Thyroid gland (tissue), 4 donors: Measurements from ENCODE around the gene ANO7. TPM values are rescaled to one million over a fixed set of nuclear protein-coding genes. Genes with fewer than 3 reads are reported as not detected.
"Not testable (repeated sequence)": the region's sequence is repeated elsewhere in the genome, so short reads cannot be mapped to it uniquely, and the experiment has no call there.

Source experiments
- DNase-seq, 2 donors: peaks; one replicate each; pipeline ENCODE4 v3.0.0-alpha.2; 2019
- H3K27ac ChIP-seq, 3 donors: fragments of 200-600 bp; sonication (generic); 1 replicate in 2 of 3; 2 replicates in 1 of 3; pipeline ENCODE4 v1.5.1; 2016 to 2019; ENCODE audit warnings: mild to moderate bottlenecking in 1 of 3, moderate library complexity in 1 of 3
- H3K27me3 ChIP-seq: fragments of 200-600 bp; sonication (generic); one replicate; pipeline ENCODE4 v1.5.1; 2019
- H3K36me3 ChIP-seq, 2 donors: fragments of 200-600 bp; sonication (generic); one replicate each; pipeline ENCODE4 v1.5.1; 2016 to 2019
- H3K4me1 ChIP-seq, 2 donors: fragments of 200-600 bp; sonication (generic); one replicate each; pipeline ENCODE4 v1.5.1; 2017 to 2019
- H3K4me3 ChIP-seq, 3 donors: fragments of 200-600 bp; sonication (generic); replicated peaks in 1 of 3; 1 replicate in 2 of 3; 2 replicates in 1 of 3; pipeline ENCODE4 v1.5.1; 2016; ENCODE audit warnings: mild to moderate bottlenecking in 1 of 3
- H3K9me3 ChIP-seq: fragments of 200-600 bp; sonication (generic); one replicate; pipeline ENCODE4 v1.5.1; 2017
- POLR2A ChIP-seq, 2 donors: fragments of 450-650 bp; IDR thresholded peaks; one replicate each; pipeline ENCODE4 v1.6.1; 2017; ENCODE audit warnings: antibody characterized with exemption in 2 of 2, mild to moderate bottlenecking in 2 of 2, moderate library complexity in 1 of 2
- whole genome bisulfite sequencing, 2 donors: methylation state at CpG; one replicate each; pipeline ENCODE4 v1.1.5; 2017; 5-methylcytosine and 5-hydroxymethylcytosine counted together
- intact Hi-C: fragments of 100-400 bp; cut with DNase I; formaldehyde crosslinking; loops from one replicate; pipeline ENCODE4 v1.15.1; 2023
- total RNA-seq, 4 donors: library from RNA; depleted of rRNA; stranded (reverse); fragments of >200 nt; gene quantifications; one replicate each; pipeline ENCODE4 v1.2.3, GENCODE V29; 2016
- TF ChIP-seq, protein P1 (sequence below), 6 experiments: fragments of 200-600 bp in 3 of 6; fragments of 450-650 bp in 3 of 6; sonication (generic) in 3 of 6; IDR thresholded peaks; one replicate each; pipeline ENCODE4 v1.5.1; 2016 to 2019; ENCODE audit warnings: antibody characterized with exemption in 6 of 6, mild to moderate bottlenecking in 2 of 6, inconsistent platforms in 1 of 6, moderate library complexity in 1 of 6

The ANO7 gene
- total RNA-seq, 4 donors from 2014 or later, result 0.94 to 1.8 (median 0.98) TPM; not detected in 1

DNA sequence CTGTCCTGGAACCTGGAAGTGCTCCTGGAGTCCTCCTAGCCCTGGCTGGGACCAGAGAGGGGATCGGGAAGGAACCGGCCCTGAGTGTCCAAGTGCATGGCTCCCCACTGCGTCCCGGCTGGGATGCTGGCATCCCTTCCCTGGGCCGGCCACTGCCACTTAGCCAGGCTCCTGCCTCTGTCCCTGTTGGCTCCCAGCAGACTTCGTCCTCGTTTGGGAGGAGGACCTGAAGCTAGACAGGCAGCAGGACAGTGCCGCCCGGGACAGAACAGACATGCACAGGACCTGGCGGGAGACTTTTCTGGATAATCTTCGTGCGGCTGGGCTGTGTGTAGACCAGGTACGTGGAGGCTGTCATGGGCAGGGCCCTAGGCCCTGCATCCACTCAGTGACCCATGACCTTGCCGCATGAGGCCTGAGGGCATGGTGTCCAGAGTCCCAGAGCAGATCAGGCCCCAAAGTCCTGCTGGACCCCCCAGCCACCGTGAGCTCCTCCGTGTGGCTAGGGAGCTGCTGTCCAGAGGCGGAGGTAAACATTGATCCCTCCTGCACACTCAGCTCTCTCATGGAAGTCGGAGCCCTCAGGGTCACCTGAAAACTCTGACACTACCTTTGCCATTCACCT is 7.1 kb downstream of the ANO7 start:
- H3K4me1 ChIP-seq, result no peaks in the 10 kb centered on the region
- H3K27me3 ChIP-seq, result no peaks in the 10 kb centered on the region
- no peak overlapping the region for H3K27ac ChIP-seq
- H3K36me3 ChIP-seq, result no peaks in the 10 kb centered on the region
- no peaks in the 10 kb centered on the region for H3K9me3 ChIP-seq
- intact Hi-C loops, result no loop called here
- 81 to 85% methylated on average over 10 to 14 of the region's 18 CpGs for WGBS, 2 donors
- TF ChIP-seq, protein P1, sequence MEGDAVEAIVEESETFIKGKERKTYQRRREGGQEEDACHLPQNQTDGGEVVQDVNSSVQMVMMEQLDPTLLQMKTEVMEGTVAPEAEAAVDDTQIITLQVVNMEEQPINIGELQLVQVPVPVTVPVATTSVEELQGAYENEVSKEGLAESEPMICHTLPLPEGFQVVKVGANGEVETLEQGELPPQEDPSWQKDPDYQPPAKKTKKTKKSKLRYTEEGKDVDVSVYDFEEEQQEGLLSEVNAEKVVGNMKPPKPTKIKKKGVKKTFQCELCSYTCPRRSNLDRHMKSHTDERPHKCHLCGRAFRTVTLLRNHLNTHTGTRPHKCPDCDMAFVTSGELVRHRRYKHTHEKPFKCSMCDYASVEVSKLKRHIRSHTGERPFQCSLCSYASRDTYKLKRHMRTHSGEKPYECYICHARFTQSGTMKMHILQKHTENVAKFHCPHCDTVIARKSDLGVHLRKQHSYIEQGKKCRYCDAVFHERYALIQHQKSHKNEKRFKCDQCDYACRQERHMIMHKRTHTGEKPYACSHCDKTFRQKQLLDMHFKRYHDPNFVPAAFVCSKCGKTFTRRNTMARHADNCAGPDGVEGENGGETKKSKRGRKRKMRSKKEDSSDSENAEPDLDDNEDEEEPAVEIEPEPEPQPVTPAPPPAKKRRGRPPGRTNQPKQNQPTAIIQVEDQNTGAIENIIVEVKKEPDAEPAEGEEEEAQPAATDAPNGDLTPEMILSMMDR (IDR thresholded peaks at IDR 0.05), result no peak
- TF ChIP-seq POLR2A (IDR thresholded peaks at IDR 0.05), result no peak
- DNase-seq, result no peak
- no peak overlapping the region for H3K4me3 ChIP-seq

DNA sequence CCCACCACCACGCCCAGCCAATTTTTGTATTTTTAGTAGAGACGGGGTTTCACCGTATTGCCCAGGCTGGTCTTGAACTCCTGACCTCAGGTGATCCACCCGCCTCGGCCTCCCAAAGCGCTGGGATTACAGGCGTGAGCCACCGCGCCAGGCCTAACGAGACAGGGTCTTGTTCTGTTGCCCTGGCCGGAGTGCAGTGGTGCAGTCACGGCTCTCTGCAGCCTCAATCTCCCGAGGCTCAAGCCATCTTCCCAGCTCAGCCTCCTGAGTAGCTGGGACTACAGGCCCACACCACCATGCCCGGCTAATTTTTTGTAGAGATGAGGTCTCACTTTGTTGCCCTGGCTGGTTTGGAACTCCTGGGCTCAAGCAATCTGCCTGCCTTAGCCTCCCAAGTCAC is 8.8 kb downstream of the ANO7 start:
- WGBS, 2 donors, result 98% methylated on average over 12 to 14 of the region's 14 CpGs
- H3K4me1 ChIP-seq, H3K27me3 ChIP-seq, H3K36me3 ChIP-seq, H3K9me3 ChIP-seq, H3K27ac ChIP-seq, H3K4me3 ChIP-seq, DNase-seq, intact Hi-C loops: not testable (repeated sequence)

GRCh38 chr2:241197947-241198346 is 9.5 kb downstream of the ANO7 start:
- no peak overlapping the region for H3K27ac ChIP-seq
- H3K36me3 ChIP-seq, result no peaks in the 10 kb centered on the region
- no peak overlapping the region for H3K4me3 ChIP-seq
- WGBS, 2 donors, result 74 to 86% methylated on average over 6 of the region's 6 CpGs
- H3K27me3 ChIP-seq, result no peaks in the 10 kb centered on the region
- no peaks in the 10 kb centered on the region for H3K9me3 ChIP-seq
- no peak for DNase-seq
- intact Hi-C loops, result no loop called here
- TF ChIP-seq, protein P1 (IDR thresholded peaks at IDR 0.05), result no peak
- no peak for TF ChIP-seq POLR2A (IDR thresholded peaks at IDR 0.05)
- no peaks in the 10 kb centered on the region for H3K4me1 ChIP-seq

DNA sequence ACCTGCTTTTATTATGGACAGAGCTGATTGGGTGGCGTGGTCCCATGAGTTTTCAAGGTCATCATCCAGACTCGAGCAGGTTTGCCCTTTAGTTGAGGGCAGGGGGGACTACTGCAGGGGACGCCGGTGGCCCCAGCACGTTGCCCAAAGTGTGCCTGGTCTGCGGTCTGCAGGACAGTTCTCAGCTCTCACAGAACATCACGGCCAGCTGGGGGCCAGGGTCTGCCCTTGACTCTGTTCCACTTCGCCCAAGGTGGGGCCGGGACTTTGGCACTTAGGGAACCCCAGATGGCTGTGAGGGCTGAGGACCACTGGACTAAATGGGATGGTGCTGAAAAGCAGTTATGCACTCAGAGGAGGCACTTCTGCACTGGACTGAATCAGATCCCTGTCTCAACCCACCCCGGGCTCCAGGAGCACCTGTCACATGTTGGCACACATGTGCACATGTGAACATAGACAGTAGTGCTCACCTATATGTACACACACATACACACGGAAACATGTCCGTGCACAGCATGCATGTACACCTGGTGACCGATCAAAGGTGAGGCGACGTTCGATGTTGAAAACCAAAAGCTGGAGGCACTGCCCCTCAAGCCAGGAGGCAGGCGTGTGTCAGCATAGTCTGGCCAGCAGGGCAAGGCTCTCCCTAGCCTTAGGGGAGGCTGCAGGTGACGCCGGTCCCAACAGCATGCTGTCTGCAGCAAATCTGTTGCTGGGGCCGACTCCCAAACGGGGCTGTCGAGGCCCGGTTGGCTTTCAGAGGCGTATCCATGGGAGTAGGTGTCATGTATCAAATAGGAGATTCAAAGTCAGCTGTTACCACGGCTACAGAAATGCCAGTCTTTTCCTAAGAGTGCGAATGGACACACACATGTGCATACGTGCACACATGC is 10.2 kb downstream of the ANO7 start:
- no peaks in the 10 kb centered on the region for H3K4me1 ChIP-seq
- TF ChIP-seq, protein P1 (IDR thresholded peaks at IDR 0.05), result no peak
- no peak for TF ChIP-seq POLR2A (IDR thresholded peaks at IDR 0.05)
- H3K4me3 ChIP-seq, result no peak overlapping the region
- no peak for DNase-seq
- H3K9me3 ChIP-seq, result no peaks in the 10 kb centered on the region
- 78 to 79% methylated on average over 23 to 24 of the region's 27 CpGs for WGBS, 2 donors
- no peak overlapping the region for H3K27ac ChIP-seq
- H3K27me3 ChIP-seq, result no peaks in the 10 kb centered on the region
- intact Hi-C loops, result no loop called here
- H3K36me3 ChIP-seq, result no peaks in the 10 kb centered on the region

GRCh38 chr2:241199286-241199685 is 10.8 kb downstream of the ANO7 start:
- no peak overlapping the region for H3K27ac ChIP-seq
- no peaks in the 10 kb centered on the region for H3K4me1 ChIP-seq
- no peaks in the 10 kb centered on the region for H3K36me3 ChIP-seq
- no peaks in the 10 kb centered on the region for H3K27me3 ChIP-seq
- no peak for DNase-seq
- H3K9me3 ChIP-seq, result no peaks in the 10 kb centered on the region
- WGBS, 2 donors, result 77 to 98% methylated on average over 4 to 5 of the region's 16 CpGs
- intact Hi-C loops, result no loop called here
- TF ChIP-seq POLR2A (IDR thresholded peaks at IDR 0.05), result no peak
- TF ChIP-seq, protein P1 (IDR thresholded peaks at IDR 0.05), result no peak
- no peak overlapping the region for H3K4me3 ChIP-seq
